Inflammatory macrophage treated with lipopolysaccharide for 1 hour (primary cell): ENCODE measurements around the gene RNF207.

Experiments used
- DNase-seq, 2 donors: peaks; one replicate each; pipeline ENCODE4 v3.0.0-alpha.2; 2020 to 2022

RNF207 gene

GRCh38 chr1:6234502-6235295, 28.8 kb downstream of the RNF207 start:
- DNase-seq: no peak

GRCh38 chr1:6235296-6235677, 29.4 kb downstream of the RNF207 start:
- DNase-seq: no peak

- no peak for DNase-seq
These were observed 31.2 kb downstream of the RNF207 start for GRCh38 chr1:6237093-6237492.

- no peak for DNase-seq
These were observed 33.4 kb downstream of the RNF207 start for GRCh38 chr1:6239213-6239752.

DNA sequence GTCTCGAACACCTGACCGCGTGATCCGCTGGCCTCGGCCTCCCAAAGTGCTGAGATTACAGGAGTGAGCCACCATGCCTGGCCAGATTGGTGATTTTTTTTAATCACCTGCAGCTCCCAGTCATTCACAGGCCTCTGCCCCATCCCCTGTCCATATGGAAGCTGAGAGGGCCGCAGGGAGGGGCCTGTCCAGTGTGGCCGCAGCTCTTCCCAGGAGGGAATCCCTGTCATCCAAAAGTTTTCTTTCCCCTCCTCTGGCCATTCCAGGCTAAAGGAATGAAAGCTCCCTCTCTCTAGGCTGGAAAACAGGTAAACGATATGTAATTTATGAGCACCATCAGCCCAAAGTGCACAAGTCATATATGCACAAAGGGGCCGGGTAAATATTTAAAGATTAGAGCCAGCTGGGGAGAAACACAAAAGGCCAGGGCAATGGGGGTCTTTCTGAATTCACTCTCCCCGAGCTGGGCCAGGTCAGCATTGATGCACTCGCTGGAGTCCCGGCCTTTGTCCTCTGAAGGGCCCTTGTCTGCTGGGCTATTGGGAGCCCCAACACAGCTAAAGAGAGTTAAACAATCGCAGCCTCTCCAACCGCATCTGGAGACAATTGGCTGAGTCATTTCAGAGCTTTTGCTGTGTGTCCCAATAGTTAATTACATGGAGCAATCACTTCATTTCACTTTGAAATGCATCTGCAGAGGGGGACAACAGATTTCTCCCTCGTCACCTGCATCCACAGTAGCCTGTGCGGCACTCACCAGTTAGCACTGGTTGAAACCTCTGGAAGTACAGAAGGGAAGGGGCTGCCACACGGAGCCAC, 34.2 kb downstream of the RNF207 start:
- DNase-seq: no peak

GRCh38 chr1:6241107-6241886, 35.4 kb downstream of the RNF207 start:
- no peak for DNase-seq

GRCh38 chr1:6241887-6242740, 36.2 kb downstream of the RNF207 start:
- DNase-seq: no peak

DNA sequence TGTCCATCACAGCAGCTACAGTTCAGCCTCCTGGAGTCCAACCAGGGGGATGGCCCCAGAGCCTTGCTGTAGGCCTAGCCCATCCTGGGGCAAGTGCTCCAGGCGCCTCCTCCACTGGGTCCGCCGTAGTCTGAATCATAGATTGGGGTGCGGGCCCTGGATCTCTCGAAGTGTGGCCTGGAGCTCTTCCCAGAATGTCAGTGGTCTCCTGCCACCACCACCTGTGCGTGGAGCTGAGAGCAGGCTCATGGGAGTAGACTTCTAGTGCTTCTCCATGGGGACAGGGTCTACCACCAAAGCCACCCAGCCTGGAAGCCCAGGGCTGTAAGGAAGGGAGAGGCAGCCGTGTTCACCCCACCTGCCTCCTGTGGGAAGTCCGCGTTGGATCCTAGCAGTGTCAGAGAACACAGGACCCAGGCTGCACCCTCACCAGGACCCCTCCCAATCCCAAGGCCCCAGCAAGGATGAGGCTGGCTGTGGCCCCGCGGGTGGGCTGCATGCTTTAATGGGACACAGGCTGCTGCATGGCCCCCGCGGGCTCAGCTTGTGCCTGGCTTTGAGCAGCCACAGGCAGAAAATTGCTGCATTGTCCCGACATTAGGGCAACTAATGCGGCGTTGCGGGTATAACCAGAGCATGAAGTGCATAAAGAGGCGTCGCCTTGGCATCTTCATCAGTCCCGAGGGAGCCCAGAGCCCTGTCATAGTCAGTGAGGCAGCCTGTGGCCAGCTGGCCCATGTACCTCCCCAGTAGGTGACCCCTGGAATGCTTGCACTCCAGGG, 37.3 kb downstream of the RNF207 start:
- no peak for DNase-seq

DNA sequence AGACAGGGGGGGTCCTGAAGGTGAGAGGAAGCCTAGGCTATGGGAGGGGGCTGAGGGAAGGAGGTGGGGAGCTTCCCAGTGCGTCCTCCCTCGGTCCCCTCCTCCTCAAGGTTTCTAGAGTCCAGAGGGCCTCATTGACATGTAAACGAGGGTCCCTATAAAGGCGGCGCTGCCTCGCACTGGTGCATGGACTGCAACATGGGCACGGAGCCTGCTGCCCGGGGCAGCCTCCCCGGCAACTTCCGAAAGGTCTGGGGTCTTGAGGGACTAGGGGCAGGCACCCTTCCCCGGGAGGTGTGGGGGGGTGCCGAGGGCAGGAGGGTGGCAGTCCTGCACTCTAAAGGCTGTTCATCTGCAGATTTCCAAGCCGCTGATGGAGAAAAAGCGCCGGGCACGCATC, 38.1 kb downstream of the RNF207 start, which contains the start of gene HES3:
Gene HES3 (plus strand): TSS at position 187 of the 400 bp plus-strand sequence. CDS start 187 bp downstream, at position 374.
- DNase-seq: no peak

DNA sequence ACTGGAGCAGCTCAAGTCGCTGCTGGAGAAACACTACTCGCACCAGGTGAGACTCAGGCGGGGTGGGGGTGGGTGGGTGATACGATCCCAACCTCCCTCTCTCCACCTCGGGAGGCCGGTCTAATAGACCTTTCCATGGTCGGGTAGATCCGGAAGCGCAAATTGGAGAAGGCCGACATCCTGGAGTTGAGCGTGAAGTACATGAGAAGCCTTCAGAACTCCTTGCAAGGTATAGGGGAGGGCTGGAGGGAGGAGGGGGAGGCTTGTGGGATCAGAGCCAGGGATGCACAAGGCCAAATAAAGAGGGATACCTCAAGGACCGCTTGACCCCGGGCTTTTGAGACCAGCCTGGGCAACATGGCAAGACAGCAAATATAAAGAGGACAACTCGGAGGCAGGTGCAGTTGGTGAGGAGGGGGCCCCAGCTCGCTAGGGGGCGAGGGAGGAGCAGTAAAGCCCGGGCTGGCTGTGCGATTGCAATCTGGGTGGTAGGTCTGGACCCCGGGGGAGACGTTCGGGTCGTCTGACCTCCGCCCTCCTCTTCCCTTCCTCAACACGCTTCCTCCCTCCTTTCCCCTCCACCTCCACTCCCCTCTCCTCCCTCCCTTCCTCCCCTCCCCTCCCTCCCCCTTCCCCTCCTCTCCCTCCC, 38.6 kb downstream of the RNF207 start:
- DNase-seq: no peak

- DNase-seq: peak; percentile 73 to 88
These were observed 39.4 kb downstream of the RNF207 start for GRCh38 chr1:6245086-6245868.

- peak in 1 of 2 donors; percentile 44 for DNase-seq
These were observed 40.1 kb downstream of the RNF207 start for GRCh38 chr1:6245869-6246496.

GRCh38 chr1:6246497-6247467, 40.9 kb downstream of the RNF207 start:
- DNase-seq: peak; percentile 40 to 80

- DNase-seq: no peak
These were observed 41.7 kb downstream of the RNF207 start for GRCh38 chr1:6247651-6248050.

GRCh38 chr1:6248161-6248776, 42.4 kb downstream of the RNF207 start:
- DNase-seq: no peak

- peak in 1 of 2 donors; percentile 44 for DNase-seq
These were observed 43.2 kb downstream of the RNF207 start for GRCh38 chr1:6248932-6249738.
